ENCODE results near the gene PEX5L. TPM values are rescaled to one million over a fixed set of nuclear protein-coding genes. Genes with fewer than 3 reads are reported as not detected.

The PEX5L gene
- total and polyA plus RNA-seq, 2 donors (not counting 1 experiment from before 2014, with no cell fraction given): not detected

DNA sequence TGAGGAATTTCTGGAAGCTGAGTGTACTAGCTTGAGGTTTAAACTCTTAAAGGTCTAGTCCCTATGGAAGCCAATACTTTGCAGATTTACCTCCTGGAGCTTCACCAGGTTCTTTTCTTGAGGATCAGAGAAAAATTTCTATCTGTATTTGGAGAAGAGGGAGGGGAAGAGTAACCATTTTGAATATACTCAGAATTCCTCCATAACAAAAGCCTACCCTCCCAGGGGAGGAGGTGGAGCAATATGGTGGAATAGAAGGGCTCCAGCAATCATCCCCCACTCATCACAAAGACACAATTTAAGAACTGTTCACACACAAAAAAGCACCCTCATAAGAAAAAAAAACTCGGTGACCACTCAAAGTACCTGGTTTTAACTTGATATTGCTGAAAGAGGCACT, 36.0 kb upstream of the PEX5L start:
- no peaks in the 10 kb centered on the region for H3K4me1 Mint-ChIP-seq
- CTCF ChIA-PET: no interaction called here
- Histone ChIP-seq H3K79me2 (ENCODE audit: control insufficient read depth, insufficient read depth, low read length) (no peaks in the 10 kb centered on the region), H3K36me3 (replicated peaks in 1 of 2; ENCODE audit: control extremely low read depth in 1 of 2, control insufficient read depth in 1 of 2, extremely low read depth in 1 of 2, insufficient read depth in 2 of 2, low read length in 1 of 2) (no peaks in the 10 kb centered on the region), H3K4me1 (ENCODE audit: control insufficient read depth in 2 of 2, insufficient read depth in 2 of 2, low read length in 2 of 2) (no peaks in the 10 kb centered on the region), H3K9me3 (ENCODE audit: control extremely low read depth in 1 of 3, control insufficient read depth in 2 of 3, insufficient read depth in 1 of 3, low read length in 2 of 3) (peaks cover 0 to 3% (median 0%) of the 10 kb centered on the region in 3 donors), H3K4me3 (ENCODE audit: control extremely low read depth in 1 of 5, extremely low read depth in 1 of 5, insufficient read depth in 1 of 5, low read depth in 2 of 5, low read length in 4 of 5) (no peak overlapping the region), H4K20me1 (ENCODE audit: control insufficient read depth, insufficient read depth, low read length, poor library complexity, severe bottlenecking) (no peaks in the 10 kb centered on the region), H3K9ac (ENCODE audit: low read length) (no peak overlapping the region), H3K27me3 (replicated peaks in 1 of 4; ENCODE audit: control extremely low read depth in 1 of 4, control insufficient read depth in 3 of 4, insufficient read depth in 4 of 4, low read length in 3 of 4) (no peaks in the 10 kb centered on the region), H3K4me2 (replicated peaks; ENCODE audit: low read depth, low read length, poor library complexity, severe bottlenecking) (no peak overlapping the region), H2AFZ (ENCODE audit: insufficient read depth, low read depth, low read length, poor library complexity, severe bottlenecking) (no peak overlapping the region), H3K27ac (ENCODE audit: low read length in 2 of 2) (no peak overlapping the region)
- POLR2A ChIA-PET: no interaction called here
- intact Hi-C loops (cut with micrococcal nuclease): no loop called here
- peaks cover 5% of the 10 kb centered on the region for H3K27me3 Mint-ChIP-seq
- DNase-seq (no peak), ATAC-seq (ENCODE audit: low read depth) (no peak)
- peaks cover 2% of the 10 kb centered on the region for H3K9me3 Mint-ChIP-seq (ENCODE audit: insufficient read depth)
- no CpG with 5 or more reads among the region's 1 CpG for WGBS (ENCODE audit: insufficient coverage)
- TF ChIP-seq CTCF (IDR thresholded peaks at IDR 0.05): no peak
- no peak for TF ChIP-seq EZH2 (IDR thresholded peaks at IDR 0.05; ENCODE audit: borderline replicate concordance, insufficient read depth, low read depth, low read length, poor library complexity, severe bottlenecking)
- H3K4me3 Mint-ChIP-seq: no peak overlapping the region
- H3K27ac Mint-ChIP-seq: no peak overlapping the region

DNA sequence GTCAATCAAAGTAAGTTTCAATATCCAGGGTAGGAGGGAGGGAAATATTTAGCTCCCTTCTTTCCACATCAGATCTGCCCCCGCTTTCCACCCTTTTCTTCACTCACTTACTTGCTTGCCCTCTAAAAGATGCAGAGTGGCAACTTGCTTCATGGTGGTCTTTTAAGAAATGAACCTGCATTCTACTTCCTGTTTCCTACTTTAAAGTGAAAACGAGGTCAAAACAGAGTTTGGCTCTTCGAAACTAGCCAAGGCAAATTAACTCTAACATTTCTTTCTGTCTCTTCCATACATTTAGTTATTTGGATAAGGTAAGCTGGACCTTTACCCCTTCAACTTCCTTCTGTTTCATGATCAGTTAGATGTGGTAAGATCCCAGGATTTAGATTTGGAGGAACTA, 34.2 kb upstream of the PEX5L start:
- ATAC-seq (ENCODE audit: low read depth): no peak
- no peak for TF ChIP-seq EZH2 (IDR thresholded peaks at IDR 0.05; ENCODE audit: borderline replicate concordance, insufficient read depth, low read depth, low read length, poor library complexity, severe bottlenecking)
- no peak for TF ChIP-seq CTCF (IDR thresholded peaks at IDR 0.05)
- no peak for DNase-seq
- Histone ChIP-seq H3K36me3 (replicated peaks in 1 of 2; ENCODE audit: control extremely low read depth in 1 of 2, control insufficient read depth in 1 of 2, extremely low read depth in 1 of 2, insufficient read depth in 2 of 2, low read length in 1 of 2) (no peaks in the 10 kb centered on the region), H3K79me2 (ENCODE audit: control insufficient read depth, insufficient read depth, low read length) (no peaks in the 10 kb centered on the region), H3K4me3 (ENCODE audit: control extremely low read depth in 1 of 5, extremely low read depth in 1 of 5, insufficient read depth in 1 of 5, low read depth in 2 of 5, low read length in 4 of 5) (no peak overlapping the region), H3K9me3 (ENCODE audit: control extremely low read depth in 1 of 3, control insufficient read depth in 2 of 3, insufficient read depth in 1 of 3, low read length in 2 of 3) (peaks cover 0 to 3% (median 0%) of the 10 kb centered on the region in 3 donors), H3K4me1 (ENCODE audit: control insufficient read depth in 2 of 2, insufficient read depth in 2 of 2, low read length in 2 of 2) (no peaks in the 10 kb centered on the region), H2AFZ (ENCODE audit: insufficient read depth, low read depth, low read length, poor library complexity, severe bottlenecking) (no peak overlapping the region), H3K27me3 (replicated peaks in 1 of 4; ENCODE audit: control extremely low read depth in 1 of 4, control insufficient read depth in 3 of 4, insufficient read depth in 4 of 4, low read length in 3 of 4) (no peaks in the 10 kb centered on the region), H3K27ac (ENCODE audit: low read length in 2 of 2) (no peak overlapping the region), H4K20me1 (ENCODE audit: control insufficient read depth, insufficient read depth, low read length, poor library complexity, severe bottlenecking) (no peaks in the 10 kb centered on the region), H3K4me2 (replicated peaks; ENCODE audit: low read depth, low read length, poor library complexity, severe bottlenecking) (no peak overlapping the region), H3K9ac (ENCODE audit: low read length) (no peak overlapping the region)
- POLR2A ChIA-PET: no interaction called here
- CTCF ChIA-PET: no interaction called here
- WGBS (ENCODE audit: insufficient coverage): 80% methylated on average over 1 of the region's 3 CpGs
- no peaks in the 10 kb centered on the region for H3K9me3 Mint-ChIP-seq (ENCODE audit: insufficient read depth)
- no peaks in the 10 kb centered on the region for H3K4me1 Mint-ChIP-seq
- H3K27me3 Mint-ChIP-seq: peaks cover 4% of the 10 kb centered on the region
- intact Hi-C loops (cut with micrococcal nuclease): no loop called here
- no peak overlapping the region for H3K4me3 Mint-ChIP-seq
- H3K27ac Mint-ChIP-seq: no peak overlapping the region
